Stomach (tissue), 9 donors: ENCODE data around the gene PPARA. TPM values are rescaled to one million over a fixed set of nuclear protein-coding genes. Genes with fewer than 3 reads are reported as not detected.

Experiments
- DNase-seq, 2 donors: peaks; one replicate each; pipeline versions ENCODE4 v3.0.0 to v3.0.0-alpha.2; 2013 to 2019
- H3K27ac ChIP-seq, 5 donors: fragments of 200-600 bp in 4 of 5; sonication (generic) in 4 of 5; one replicate each; pipeline ENCODE4 v1.5.1; 2013 to 2019; ENCODE audit warnings: mild to moderate bottlenecking in 1 of 5, moderate library complexity in 1 of 5
- H3K27me3 ChIP-seq, 3 donors: fragments of 200-600 bp; sonication (generic); one replicate each; pipeline ENCODE4 v1.5.1; 2017 to 2019; ENCODE audit warnings: mixed run types in 1 of 3
- H3K36me3 ChIP-seq, 4 donors: fragments of 200-600 bp; sonication (generic); 1 replicate in 3 of 4; 2 replicates in 1 of 4; pipeline ENCODE4 v1.5.1; 2016 to 2019
- H3K4me1 ChIP-seq, 4 donors: fragments of 200-600 bp; sonication (generic); one replicate each; pipeline ENCODE4 v1.5.1; 2016 to 2019
- H3K4me3 ChIP-seq, 4 donors: fragments of 200-600 bp; sonication (generic) in 3 of 4; one replicate each; pipeline ENCODE4 v1.5.1; 2016 to 2019; ENCODE audit warnings: mild to moderate bottlenecking in 1 of 4
- H3K9me3 ChIP-seq, 4 donors: fragments of 200-600 bp; sonication (generic); one replicate each; pipeline ENCODE4 v1.5.1; 2016 to 2019
- EP300 ChIP-seq: sonication (generic); formaldehyde crosslinking; IDR thresholded peaks from one replicate; pipeline ENCODE4 v1.6.1; 2017; ENCODE audit warnings: antibody characterized with exemption
- POLR2A ChIP-seq, 4 donors: fragments of 450-650 bp; IDR thresholded peaks; one replicate each; pipeline ENCODE4 v1.6.1; 2016; ENCODE audit warnings: antibody characterized with exemption in 4 of 4, control low read depth in 2 of 4, mild to moderate bottlenecking in 1 of 4, moderate library complexity in 1 of 4
- POLR2AphosphoS5 ChIP-seq, 3 donors: sonication (generic); formaldehyde crosslinking; IDR thresholded peaks; one replicate each; pipeline ENCODE4 v1.6.1; 2016; ENCODE audit warnings: antibody characterized with exemption in 3 of 3
- WGBS, 5 donors: extraction: QIAGEN DNeasy Blood & Tissue Kit in 3 of 5; methylation state at CpG; one replicate each; pipeline versions ENCODE4 v1.1.5 to v1.1.7; 2013 to 2018; 5-methylcytosine and 5-hydroxymethylcytosine counted together
- intact Hi-C: fragments of 100-400 bp; cut with DNase I; formaldehyde crosslinking; loops from one replicate; pipeline ENCODE4 v1.15.1; 2023; ENCODE audit warnings: low total_unique reads
- polyA plus RNA-seq, 3 donors: library from polyadenylated mRNA; stranded (reverse); fragments of 200-250 nt; gene quantifications; one replicate each; pipeline ENCODE4 v1.2.3, GENCODE V29; 2013
- total RNA-seq, 5 donors: library from RNA; depleted of rRNA; stranded (reverse); fragments of >200 nt; gene quantifications; one replicate each; pipeline versions ENCODE4 v1.1.0 to v1.2.3, GENCODE V29; 2014 to 2016
- TF ChIP-seq, protein P1 (sequence below), 7 experiments: fragments of 450-650 bp in 4 of 7; fragments of 200-600 bp in 3 of 7; sonication (generic) in 3 of 7; IDR thresholded peaks; one replicate each; pipeline ENCODE4 v1.5.1; 2016 to 2019; ENCODE audit warnings: antibody characterized with exemption in 7 of 7, control low read depth in 2 of 7, mild to moderate bottlenecking in 1 of 7
- donor health status: healthy with polysubstance abuse.
- donor health status: Bipolar disorder and iron deficiency.
- donor health status: healthy.

The PPARA gene
- total and polyA plus RNA-seq, 8 donors: 3.4 to 28.8 (median 11.6) TPM

DNA sequence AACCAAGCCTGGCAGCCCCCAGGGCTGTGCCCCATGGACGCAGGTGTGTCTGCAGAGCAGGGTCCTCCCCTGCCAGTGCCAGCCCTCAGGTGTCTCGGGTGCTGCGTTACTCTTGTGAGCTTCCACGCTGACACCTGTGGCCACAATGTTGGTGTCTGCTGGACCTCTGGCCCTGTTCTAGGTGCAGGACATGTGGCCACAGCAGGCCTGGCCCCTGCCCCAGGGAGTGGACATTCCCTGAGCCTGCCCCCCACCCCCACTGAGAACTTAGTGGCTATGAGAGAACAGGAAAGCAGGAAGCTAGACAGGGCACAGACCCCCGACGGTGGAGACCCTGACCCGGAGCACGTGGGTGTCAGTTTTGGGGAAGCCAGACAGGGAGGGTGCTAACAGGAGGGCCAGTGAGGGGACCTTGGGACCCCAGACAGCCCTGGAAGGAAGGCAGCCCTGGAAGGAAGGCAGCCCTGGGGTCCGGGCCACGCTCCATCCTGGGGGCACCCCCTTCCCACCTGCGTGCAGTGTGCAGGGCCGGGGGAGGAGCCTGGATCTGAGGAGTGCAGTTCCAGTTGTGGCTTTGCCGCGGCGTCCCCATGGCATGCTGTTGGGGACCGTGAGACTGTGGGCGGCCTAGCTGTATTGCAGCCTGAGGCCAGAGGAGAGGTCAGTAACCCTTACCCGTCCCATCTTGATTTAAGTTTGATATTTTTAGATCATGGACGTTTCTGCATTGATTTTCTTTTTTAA is 43.9 kb upstream of the PPARA start:
- Histone ChIP-seq H3K9me3 (no peaks in the 10 kb centered on the region), H3K4me3 (peak overlapping the region in 1 of 4 donors; percentile 25), H3K36me3 (peaks cover 56 to 88% (median 78%) of the 10 kb centered on the region in 4 donors), H3K27ac (peak overlapping the region; percentile 65 to 91 (median 90)), H3K4me1 (peaks cover 92 to 100% (median 98%) of the 10 kb centered on the region in 4 donors), H3K27me3 (no peaks in the 10 kb centered on the region)
- TF ChIP-seq EP300 (no peak), POLR2A (IDR thresholded peaks at IDR 0.05) (no peak), POLR2AphosphoS5 (IDR thresholded peaks at IDR 0.05) (no peak)
- TF ChIP-seq, protein P1, sequence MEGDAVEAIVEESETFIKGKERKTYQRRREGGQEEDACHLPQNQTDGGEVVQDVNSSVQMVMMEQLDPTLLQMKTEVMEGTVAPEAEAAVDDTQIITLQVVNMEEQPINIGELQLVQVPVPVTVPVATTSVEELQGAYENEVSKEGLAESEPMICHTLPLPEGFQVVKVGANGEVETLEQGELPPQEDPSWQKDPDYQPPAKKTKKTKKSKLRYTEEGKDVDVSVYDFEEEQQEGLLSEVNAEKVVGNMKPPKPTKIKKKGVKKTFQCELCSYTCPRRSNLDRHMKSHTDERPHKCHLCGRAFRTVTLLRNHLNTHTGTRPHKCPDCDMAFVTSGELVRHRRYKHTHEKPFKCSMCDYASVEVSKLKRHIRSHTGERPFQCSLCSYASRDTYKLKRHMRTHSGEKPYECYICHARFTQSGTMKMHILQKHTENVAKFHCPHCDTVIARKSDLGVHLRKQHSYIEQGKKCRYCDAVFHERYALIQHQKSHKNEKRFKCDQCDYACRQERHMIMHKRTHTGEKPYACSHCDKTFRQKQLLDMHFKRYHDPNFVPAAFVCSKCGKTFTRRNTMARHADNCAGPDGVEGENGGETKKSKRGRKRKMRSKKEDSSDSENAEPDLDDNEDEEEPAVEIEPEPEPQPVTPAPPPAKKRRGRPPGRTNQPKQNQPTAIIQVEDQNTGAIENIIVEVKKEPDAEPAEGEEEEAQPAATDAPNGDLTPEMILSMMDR (IDR thresholded peaks at IDR 0.05): no peak
- DNase-seq: peak in 1 of 2 donors; percentile 22
- intact Hi-C loops: no loop called here
- WGBS, 5 donors: 8 to 46% (median 33%) methylated on average over 11 to 19 of the region's 19 CpGs

DNA sequence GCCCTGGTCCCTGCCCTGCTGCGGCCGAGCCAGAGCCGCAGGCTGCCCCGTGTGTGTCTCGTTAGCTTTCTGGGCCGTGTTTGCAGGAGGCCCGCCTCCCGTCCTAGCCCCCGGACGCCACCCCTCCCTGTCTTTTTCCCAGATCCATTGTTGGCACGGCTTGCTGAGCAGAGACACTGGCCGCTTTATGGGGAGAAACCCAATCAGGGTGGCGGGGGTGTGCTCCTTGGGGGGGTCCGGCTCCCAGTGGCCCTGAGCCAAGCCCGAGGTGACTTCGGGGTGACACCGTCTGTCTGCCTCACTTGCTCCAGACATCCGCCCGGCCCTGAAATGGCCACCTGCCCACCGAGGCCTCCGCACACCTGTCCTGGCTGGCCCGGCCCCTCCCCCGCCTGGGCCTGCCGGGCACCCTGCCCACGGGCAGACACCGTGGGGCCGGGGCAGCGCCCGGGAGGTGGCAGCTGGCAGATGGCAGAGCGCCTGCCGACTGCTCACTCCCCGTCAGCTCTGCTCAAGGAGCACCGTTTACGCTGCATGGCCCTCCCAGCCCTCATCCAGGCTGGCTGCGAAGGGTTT is 43.1 kb upstream of the PPARA start:
- H3K9me3 ChIP-seq: no peaks in the 10 kb centered on the region
- peaks cover 91 to 100% (median 97%) of the 10 kb centered on the region in 4 donors for H3K4me1 ChIP-seq
- WGBS, 5 donors: 16 to 44% (median 22%) methylated on average over 14 to 35 of the region's 35 CpGs
- TF ChIP-seq POLR2A (IDR thresholded peaks at IDR 0.05): no peak
- peak in 2 of 3 donors; percentile 40 to 58 for TF ChIP-seq POLR2AphosphoS5 (IDR thresholded peaks at IDR 0.05)
- H3K27me3 ChIP-seq: no peaks in the 10 kb centered on the region
- H3K36me3 ChIP-seq: peaks cover 55 to 87% (median 77%) of the 10 kb centered on the region in 4 donors
- intact Hi-C loops: no loop called here
- H3K4me3 ChIP-seq: peak overlapping the region in 1 of 4 donors; percentile 25
- peak; percentile 65 to 85 for DNase-seq
- peak overlapping the region; percentile 71 to 91 (median 90) for H3K27ac ChIP-seq

DNA sequence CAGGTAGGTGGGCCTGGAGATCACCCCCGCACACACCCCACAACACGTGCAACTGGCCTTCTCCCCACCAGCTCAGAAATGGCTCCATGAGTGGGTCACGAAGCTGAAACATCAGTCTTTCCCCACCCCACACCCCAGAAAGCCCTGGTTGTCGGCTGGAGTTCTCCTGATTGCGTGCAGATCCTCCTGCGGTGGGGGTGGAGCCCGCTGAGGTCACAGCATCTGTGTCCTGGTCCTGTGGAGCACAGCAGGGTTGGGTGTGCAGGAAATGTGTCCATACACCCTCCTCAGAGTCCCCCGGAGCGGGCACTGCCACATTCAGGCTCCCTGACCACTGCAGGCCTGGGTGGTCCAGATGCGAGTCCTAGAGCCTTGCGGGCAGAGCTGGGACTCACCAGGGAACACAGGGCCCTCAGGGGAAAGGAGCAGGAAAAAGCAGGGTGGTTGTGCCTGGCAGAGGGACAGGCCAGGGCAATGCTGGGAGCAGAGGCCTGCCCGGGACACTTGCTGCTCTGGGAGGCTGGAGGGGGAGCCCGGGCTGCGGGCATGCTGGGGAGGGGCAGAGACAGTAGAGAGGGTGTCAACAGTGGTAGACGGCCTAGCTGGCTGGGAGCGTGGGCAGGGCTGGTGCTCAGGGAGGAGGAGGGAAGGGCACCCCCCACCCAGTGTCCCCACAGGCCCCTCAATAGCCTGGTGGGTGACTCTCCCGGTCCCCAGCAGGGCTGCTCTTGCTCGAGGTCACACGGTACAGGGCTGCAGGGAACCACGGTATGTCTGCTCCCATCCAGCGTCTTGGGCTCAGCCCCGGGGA is 42.4 kb upstream of the PPARA start:
- H3K4me3 ChIP-seq: peak overlapping the region in 1 of 4 donors; percentile 25
- intact Hi-C loops: no loop called here
- H3K27me3 ChIP-seq: no peaks in the 10 kb centered on the region

DNA sequence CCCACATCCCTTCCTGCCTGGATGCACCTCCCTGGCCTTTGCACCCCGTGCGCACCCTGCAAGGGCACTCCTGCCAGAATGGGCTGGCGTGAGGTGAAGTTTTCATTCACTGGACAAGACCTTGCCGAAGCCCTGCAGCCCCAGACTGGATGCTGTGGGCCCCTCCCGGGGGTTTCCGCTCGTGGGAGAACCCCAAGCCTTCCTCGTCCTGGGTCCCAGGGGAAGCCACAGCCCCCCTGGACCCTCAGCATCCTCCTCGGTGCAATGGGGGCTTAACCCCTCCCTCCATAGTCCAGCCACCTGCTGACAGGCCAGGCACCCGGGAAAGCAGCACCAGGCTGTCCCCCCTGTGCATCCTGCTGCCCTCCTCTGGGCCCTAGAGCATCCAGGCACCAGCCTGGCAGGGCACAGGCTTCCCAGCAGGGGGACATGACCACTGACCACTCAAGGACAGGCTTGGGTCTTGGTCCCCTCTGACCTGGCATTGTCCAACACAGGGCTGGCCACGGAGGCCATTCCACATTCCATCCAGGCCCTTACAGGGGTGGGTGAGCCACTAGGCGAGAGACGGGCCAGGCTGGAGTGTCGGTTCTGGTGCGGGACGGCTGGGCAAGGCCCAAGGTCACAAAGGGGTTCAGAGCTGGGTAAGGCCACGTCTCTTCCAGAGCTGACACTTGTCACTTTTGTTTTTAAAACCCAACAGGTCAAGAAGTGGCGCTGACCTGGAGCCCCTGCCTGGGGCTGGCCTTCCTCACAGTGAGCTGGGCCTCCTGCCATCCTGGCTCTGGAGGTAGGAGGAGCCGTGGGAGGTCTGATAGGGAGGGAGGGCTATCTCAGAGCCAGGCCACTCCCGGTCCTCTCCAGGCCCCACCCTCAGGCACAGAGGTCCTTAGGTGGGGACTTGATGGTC is 41.5 kb upstream of the PPARA start:
- peak overlapping the region in 1 of 4 donors; percentile 6 for H3K4me3 ChIP-seq
- WGBS, 5 donors: 44 to 55% (median 47%) methylated on average over 19 to 20 of the region's 20 CpGs
- no peaks in the 10 kb centered on the region for H3K9me3 ChIP-seq
- peaks cover 53 to 87% (median 77%) of the 10 kb centered on the region in 4 donors for H3K36me3 ChIP-seq
- no peak for TF ChIP-seq EP300
- TF ChIP-seq POLR2A (IDR thresholded peaks at IDR 0.05): no peak
- no peak for TF ChIP-seq POLR2AphosphoS5 (IDR thresholded peaks at IDR 0.05)
- TF ChIP-seq, protein P1 (IDR thresholded peaks at IDR 0.05): no peak
- peak overlapping the region; percentile 71 to 91 (median 90) for H3K27ac ChIP-seq
- H3K4me1 ChIP-seq: peaks cover 88 to 100% (median 97%) of the 10 kb centered on the region in 4 donors
- intact Hi-C loops: no loop called here
- no peaks in the 10 kb centered on the region for H3K27me3 ChIP-seq
- DNase-seq: peak; percentile 59 to 79

More for the DNA sequence above, 42.4 kb upstream of the PPARA start:
- Histone ChIP-seq H3K27ac (peak overlapping the region; percentile 71 to 91 (median 90)), H3K9me3 (no peaks in the 10 kb centered on the region), H3K4me1 (peaks cover 90 to 100% (median 97%) of the 10 kb centered on the region in 4 donors), H3K36me3 (peaks cover 55 to 87% (median 77%) of the 10 kb centered on the region in 4 donors)
- TF ChIP-seq POLR2AphosphoS5 (IDR thresholded peaks at IDR 0.05): no peak
- TF ChIP-seq, protein P1 (IDR thresholded peaks at IDR 0.05): no peak
- no peak for TF ChIP-seq POLR2A (IDR thresholded peaks at IDR 0.05)
- no peak for TF ChIP-seq EP300
- DNase-seq: peak in 1 of 2 donors; percentile 26
- WGBS, 5 donors: 52 to 66% (median 57%) methylated on average over 15 to 22 of the region's 22 CpGs
